Karpas-422 (cell line): Measurements from ENCODE around the gene SHB. TPM values are rescaled to one million over a fixed set of nuclear protein-coding genes. Genes with fewer than 3 reads are reported as not detected.

ENCODE experiments used
- DNase-seq: peaks from one replicate; pipeline ENCODE4 v3.0.0-alpha.2; 2015
- H2AFZ ChIP-seq: fragments of 200-600 bp; sonication (generic); 2 replicates; pipeline ENCODE4 v1.6.1; 2014; ENCODE audit warnings: antibody characterized with exemption, low read length, mixed read lengths
- H3K27ac ChIP-seq: fragments of 200-600 bp; sonication (generic); 2 replicates; pipeline ENCODE4 v1.5.1; 2014; ENCODE audit warnings: mild to moderate bottlenecking, low read length, moderate library complexity
- H3K27me3 ChIP-seq: fragments of 200-600 bp; sonication (generic); 2 replicates; pipeline ENCODE4 v1.6.1; 2014; ENCODE audit warnings: low read length, mixed read lengths
- H3K36me3 ChIP-seq: fragments of 200-600 bp; sonication (generic); 2 replicates; pipeline ENCODE4 v1.6.1; 2014; ENCODE audit warnings: low read length, mixed read lengths; ENCODE audit not compliant: insufficient read depth
- H3K4me1 ChIP-seq: fragments of 200-600 bp; sonication (generic); 2 replicates; pipeline ENCODE4 v1.6.1; 2014; ENCODE audit warnings: mild to moderate bottlenecking, low read length, mixed read lengths
- H3K4me2 ChIP-seq: fragments of 200-600 bp; sonication (generic); 2 replicates; pipeline ENCODE4 v1.6.1; 2014; ENCODE audit warnings: low read length, low read depth, mild to moderate bottlenecking; ENCODE audit not compliant: poor library complexity, severe bottlenecking
- H3K4me3 ChIP-seq: fragments of 200-600 bp; sonication (generic); 2 replicates; pipeline ENCODE4 v1.5.1; 2014; ENCODE audit warnings: mild to moderate bottlenecking, antibody characterized with exemption, low read length, mixed read lengths
- H3K79me2 ChIP-seq: fragments of 200-600 bp; sonication (generic); 2 replicates; pipeline ENCODE4 v1.6.1; 2014; ENCODE audit warnings: mild to moderate bottlenecking, low read length, mixed read lengths
- H3K9ac ChIP-seq: fragments of 200-600 bp; sonication (generic); 2 replicates; pipeline ENCODE4 v1.6.0; 2014; ENCODE audit warnings: low read length
- H3K9me2 ChIP-seq: fragments of 200-600 bp; sonication (generic), shearing (Covaris generic); replicated peaks from 2 replicates; pipeline ENCODE4 v1.6.0; 2014; ENCODE audit warnings: mild to moderate bottlenecking, low read length, moderate library complexity; ENCODE audit not compliant: insufficient read depth
- H3K9me3 ChIP-seq: fragments of 300-700, 200-600 bp; sonication (generic); 2 replicates; pipeline ENCODE4 v1.6.1; 2014; ENCODE audit warnings: low read length, mixed read lengths
- H4K20me1 ChIP-seq: fragments of 200-600 bp; sonication (generic); 2 replicates; pipeline ENCODE4 v1.6.1; 2014; ENCODE audit warnings: mild to moderate bottlenecking, antibody characterized with exemption, low read length, low read depth; ENCODE audit not compliant: insufficient read depth
- total RNA-seq: library from RNA; depleted of rRNA; stranded (reverse); fragments of >200 nt; shearing (Covaris generic); gene quantifications from 2 replicates; pipeline ENCODE4 v1.2.3, GENCODE V29; 2014; ENCODE audit warnings: low replicate concordance

Gene SHB
- total RNA-seq, 1 experiment from 2014 or later = 27.1 TPM

- H3K9me3 ChIP-seq = no peaks in the 10 kb centered on the region
- H3K79me2 ChIP-seq = peaks cover 69% of the 10 kb centered on the region
- no peak overlapping the region for H3K4me2 ChIP-seq
- peaks cover 6% of the 10 kb centered on the region for H3K36me3 ChIP-seq
- H4K20me1 ChIP-seq = peaks cover 4% of the 10 kb centered on the region; the same call in 1 of the 2 replicates
- DNase-seq = no peak
- no peak overlapping the region for H3K9ac ChIP-seq
- H3K27me3 ChIP-seq = no peaks in the 10 kb centered on the region
- no peak overlapping the region for H2AFZ ChIP-seq
- no peak overlapping the region for H3K4me3 ChIP-seq
- peaks cover 49% of the 10 kb centered on the region for H3K4me1 ChIP-seq
- no peak overlapping the region for H3K27ac ChIP-seq
- no peaks in the 10 kb centered on the region for H3K9me2 ChIP-seq
Measured at GRCh38 chr9:37988041-37988440, 81.0 kb downstream of the SHB start.

GRCh38 chr9:37987467-37987981 is 81.5 kb downstream of the SHB start:
- no peaks in the 10 kb centered on the region for H3K27me3 ChIP-seq
- peaks cover 45% of the 10 kb centered on the region for H3K4me1 ChIP-seq
- no peaks in the 10 kb centered on the region for H3K9me2 ChIP-seq
- no peak overlapping the region for H3K4me2 ChIP-seq
- H2AFZ ChIP-seq = no peak overlapping the region
- H4K20me1 ChIP-seq = peaks cover 4% of the 10 kb centered on the region; the same call in 1 of the 2 replicates
- no peak overlapping the region for H3K4me3 ChIP-seq
- H3K79me2 ChIP-seq = peaks cover 64% of the 10 kb centered on the region
- H3K9ac ChIP-seq = no peak overlapping the region
- DNase-seq = no peak
- no peaks in the 10 kb centered on the region for H3K9me3 ChIP-seq
- H3K36me3 ChIP-seq = peaks cover 6% of the 10 kb centered on the region
- H3K27ac ChIP-seq = no peak overlapping the region; the same call in 1 of the 2 replicates

- H3K27ac ChIP-seq = no peak overlapping the region
- DNase-seq = no peak
- peaks cover 42% of the 10 kb centered on the region for H3K4me1 ChIP-seq
- no peaks in the 10 kb centered on the region for H3K9me3 ChIP-seq
- no peak overlapping the region for H2AFZ ChIP-seq
- no peaks in the 10 kb centered on the region for H3K27me3 ChIP-seq
- peaks cover 61% of the 10 kb centered on the region for H3K79me2 ChIP-seq
- H3K9me2 ChIP-seq = no peaks in the 10 kb centered on the region
- H3K9ac ChIP-seq = no peak overlapping the region
- H3K4me3 ChIP-seq = no peak overlapping the region
- peaks cover 4% of the 10 kb centered on the region; the same call in 1 of the 2 replicates for H4K20me1 ChIP-seq
- H3K36me3 ChIP-seq = peaks cover 6% of the 10 kb centered on the region
- H3K4me2 ChIP-seq = no peak overlapping the region
Measured at GRCh38 chr9:37986771-37987258, 82.2 kb downstream of the SHB start.

- Histone ChIP-seq H3K79me2 (peaks cover 53% of the 10 kb centered on the region), H3K4me2 (no peak overlapping the region), H4K20me1 (peaks cover 4% of the 10 kb centered on the region; the same call in 1 of the 2 replicates)
Measured at GRCh38 chr9:37986001-37986400, 83.0 kb downstream of the SHB start.

GRCh38 chr9:37984672-37985611 is 84.1 kb downstream of the SHB start:
- Histone ChIP-seq H3K9ac (no peak overlapping the region), H2AFZ (no peak overlapping the region), H3K36me3 (no peaks in the 10 kb centered on the region; the same call in 1 of the 2 replicates), H3K4me2 (no peak overlapping the region), H3K9me3 (no peaks in the 10 kb centered on the region), H4K20me1 (peaks cover 4% of the 10 kb centered on the region; the same call in 1 of the 2 replicates), H3K27ac (no peak overlapping the region), H3K4me1 (peaks cover 35% of the 10 kb centered on the region), H3K9me2 (no peaks in the 10 kb centered on the region), H3K79me2 (peaks cover 48% of the 10 kb centered on the region), H3K4me3 (no peak overlapping the region), H3K27me3 (no peaks in the 10 kb centered on the region)
- no peak for DNase-seq

More at GRCh38 chr9:37986001-37986400, 83.0 kb downstream of the SHB start:
- Histone ChIP-seq H3K36me3 (no peaks in the 10 kb centered on the region; the same call in none of the 2 replicates), H3K4me3 (no peak overlapping the region), H3K27me3 (no peaks in the 10 kb centered on the region), H3K27ac (no peak overlapping the region), H3K9me3 (no peaks in the 10 kb centered on the region), H3K4me1 (peaks cover 41% of the 10 kb centered on the region), H3K9me2 (no peaks in the 10 kb centered on the region), H2AFZ (no peak overlapping the region), H3K9ac (no peak overlapping the region)
- DNase-seq = no peak

GRCh38 chr9:37984278-37984671 is 84.8 kb downstream of the SHB start:
- Histone ChIP-seq H3K79me2 (peaks cover 50% of the 10 kb centered on the region), H3K27me3 (no peaks in the 10 kb centered on the region), H3K4me1 (peaks cover 35% of the 10 kb centered on the region), H3K4me3 (no peak overlapping the region), H2AFZ (no peak overlapping the region), H3K9me2 (no peaks in the 10 kb centered on the region), H3K36me3 (no peaks in the 10 kb centered on the region; the same call in 1 of the 2 replicates), H3K9ac (no peak overlapping the region), H3K27ac (no peak overlapping the region), H3K4me2 (no peak overlapping the region), H3K9me3 (no peaks in the 10 kb centered on the region), H4K20me1 (peaks cover 4% of the 10 kb centered on the region; the same call in 1 of the 2 replicates)
- DNase-seq = no peak

- H3K27ac ChIP-seq = no peak overlapping the region
- peaks cover 55% of the 10 kb centered on the region for H3K79me2 ChIP-seq
- H3K27me3 ChIP-seq = no peaks in the 10 kb centered on the region
- H4K20me1 ChIP-seq = peaks cover 4% of the 10 kb centered on the region; the same call in 1 of the 2 replicates
- no peak overlapping the region for H2AFZ ChIP-seq
- no peak overlapping the region for H3K4me3 ChIP-seq
- H3K4me2 ChIP-seq = no peak overlapping the region
- no peak for DNase-seq
- H3K9me3 ChIP-seq = no peaks in the 10 kb centered on the region
- H3K9ac ChIP-seq = no peak overlapping the region
- no peaks in the 10 kb centered on the region; the same call in 1 of the 2 replicates for H3K36me3 ChIP-seq
- peaks cover 34% of the 10 kb centered on the region for H3K4me1 ChIP-seq
- H3K9me2 ChIP-seq = no peaks in the 10 kb centered on the region
Measured at GRCh38 chr9:37983381-37984067, 85.5 kb downstream of the SHB start.
